Loucy (cell line): Measurements from ENCODE around the gene ZC3H18.

Experiments used
- H2AFZ ChIP-seq: fragments of 200-600 bp; sonication (generic); 2 replicates; pipeline ENCODE4 v1.6.0; 2016; ENCODE audit warnings: antibody characterized with exemption, mild to moderate bottlenecking, low read length, moderate library complexity
- H3F3A ChIP-seq: fragments of 200-600 bp; 2 replicates; pipeline ENCODE4 v1.6.0; 2016; ENCODE audit warnings: antibody characterized with exemption, low read depth, mild to moderate bottlenecking
- H3K27me3 ChIP-seq: fragments of 200-600 bp; sonication (generic); 2 replicates; pipeline ENCODE4 v1.6.1; 2014; ENCODE audit warnings: low read length, mild to moderate bottlenecking; ENCODE audit not compliant: insufficient read depth, poor library complexity, severe bottlenecking
- H3K36me3 ChIP-seq: fragments of 200-600 bp; sonication (generic); 2 replicates; pipeline ENCODE4 v1.6.1; 2016; ENCODE audit warnings: low read length; ENCODE audit not compliant: insufficient read depth
- H3K4me1 ChIP-seq: fragments of 200-600 bp; sonication (generic); 2 replicates; pipeline ENCODE4 v1.5.1; 2014; ENCODE audit warnings: low read length, mild to moderate bottlenecking; ENCODE audit not compliant: insufficient read depth, poor library complexity, severe bottlenecking
- H3K4me2 ChIP-seq: fragments of 200-600 bp; sonication (generic); 2 replicates; pipeline ENCODE4 v1.6.0; 2014; ENCODE audit warnings: antibody characterized with exemption, low read length, low read depth, mild to moderate bottlenecking; ENCODE audit not compliant: poor library complexity, severe bottlenecking
- H3K4me3 ChIP-seq: fragments of 200-600 bp; sonication (generic); 2 replicates; pipeline ENCODE4 v1.5.1; 2014; ENCODE audit warnings: low read length, mild to moderate bottlenecking, mixed read lengths; ENCODE audit not compliant: poor library complexity, severe bottlenecking
- H3K79me2 ChIP-seq: fragments of 200-600 bp; sonication (generic); 2 replicates; pipeline ENCODE4 v1.6.1; 2014; ENCODE audit warnings: low read length; ENCODE audit not compliant: insufficient read depth
- H3K9ac ChIP-seq: fragments of 200-600 bp; sonication (generic); 2 replicates; pipeline ENCODE4 v1.6.0; 2014; ENCODE audit warnings: mild to moderate bottlenecking, low read depth, low read length, moderate library complexity; ENCODE audit not compliant: poor library complexity, severe bottlenecking
- H3K9me2 ChIP-seq: fragments of 200-600 bp; sonication (generic); replicated peaks from 2 replicates; pipeline ENCODE4 v1.6.1; 2016; ENCODE audit warnings: low read depth, low read length, mixed read lengths
- H3K9me3 ChIP-seq: fragments of 200-600 bp; sonication (generic); 2 replicates; pipeline ENCODE4 v1.6.1; 2014; ENCODE audit warnings: mild to moderate bottlenecking, antibody characterized with exemption, low read length, low read depth; ENCODE audit not compliant: insufficient read depth
- H4K20me1 ChIP-seq: fragments of 200-600 bp; sonication (generic); 2 replicates; pipeline ENCODE4 v1.6.0; 2014; ENCODE audit warnings: antibody characterized with exemption, low read length, mild to moderate bottlenecking; ENCODE audit not compliant: insufficient read depth, poor library complexity, severe bottlenecking
- CTCF ChIP-seq: fragments of 200-600 bp; sonication (generic); conservative IDR thresholded peaks from 2 replicates; pipeline ENCODE4 v1.5.1; 2014; ENCODE audit warnings: mild to moderate bottlenecking, antibody characterized with exemption, low read length
- EZH2phosphoT487 ChIP-seq: fragments of 200-600 bp; IDR thresholded peaks from 2 replicates; pipeline ENCODE4 v1.6.1; 2018; ENCODE audit warnings: antibody characterized with exemption, mild to moderate bottlenecking, moderate library complexity, borderline replicate concordance

Gene ZC3H18

GRCh38 chr16:88531346-88531745 is 38.9 kb upstream of the ZC3H18 start:
- no peaks in the 10 kb centered on the region; the same call in 1 of the 2 replicates for H3K36me3 ChIP-seq
- H3K4me1 ChIP-seq = no peaks in the 10 kb centered on the region
- H3K79me2 ChIP-seq = no peaks in the 10 kb centered on the region
- no peak overlapping the region for H3K9ac ChIP-seq
- H3F3A ChIP-seq = no peaks in the 10 kb centered on the region
- no peaks in the 10 kb centered on the region for H3K9me2 ChIP-seq
- no peaks in the 10 kb centered on the region for H3K9me3 ChIP-seq
- H2AFZ ChIP-seq = no peak overlapping the region
- no peaks in the 10 kb centered on the region for H4K20me1 ChIP-seq
- no peak overlapping the region for H3K4me3 ChIP-seq
- no peak for TF ChIP-seq EZH2phosphoT487
- H3K4me2 ChIP-seq = no peak overlapping the region
- no peaks in the 10 kb centered on the region for H3K27me3 ChIP-seq

- TF ChIP-seq EZH2phosphoT487 (no peak), CTCF (no peak)
- H3K9me2 ChIP-seq = no peaks in the 10 kb centered on the region
- no peaks in the 10 kb centered on the region for H3K27me3 ChIP-seq
- no peaks in the 10 kb centered on the region for H3K9me3 ChIP-seq
- H2AFZ ChIP-seq = no peak overlapping the region
- H3K4me2 ChIP-seq = no peak overlapping the region
- no peaks in the 10 kb centered on the region for H4K20me1 ChIP-seq
- no peak overlapping the region for H3K4me3 ChIP-seq
- no peaks in the 10 kb centered on the region for H3K4me1 ChIP-seq
- H3F3A ChIP-seq = no peaks in the 10 kb centered on the region
- no peaks in the 10 kb centered on the region; the same call in 1 of the 2 replicates for H3K36me3 ChIP-seq
- no peak overlapping the region for H3K9ac ChIP-seq
- no peaks in the 10 kb centered on the region for H3K79me2 ChIP-seq
Measured at GRCh38 chr16:88531931-88532433, 38.2 kb upstream of the ZC3H18 start.

- no peak overlapping the region for H3K9ac ChIP-seq
- no peak overlapping the region for H3K4me3 ChIP-seq
- no peak overlapping the region for H2AFZ ChIP-seq
- H3K9me3 ChIP-seq = no peaks in the 10 kb centered on the region
- H3K4me1 ChIP-seq = no peaks in the 10 kb centered on the region
- H4K20me1 ChIP-seq = no peaks in the 10 kb centered on the region
- H3F3A ChIP-seq = no peaks in the 10 kb centered on the region
- no peaks in the 10 kb centered on the region for H3K79me2 ChIP-seq
- H3K27me3 ChIP-seq = no peaks in the 10 kb centered on the region
- H3K36me3 ChIP-seq = no peaks in the 10 kb centered on the region; the same call in 1 of the 2 replicates
- no peaks in the 10 kb centered on the region for H3K9me2 ChIP-seq
- no peak for TF ChIP-seq CTCF
- no peak for TF ChIP-seq EZH2phosphoT487
- H3K4me2 ChIP-seq = no peak overlapping the region
Measured at GRCh38 chr16:88532434-88533241, 37.6 kb upstream of the ZC3H18 start.
